Sigmoid colon (tissue), 7 donors: Measurements from ENCODE around the gene LRRC38. TPM values are rescaled to one million over a fixed set of nuclear protein-coding genes. Genes with fewer than 3 reads are reported as not detected.

Experiments used
- DNase-seq: peaks from one replicate; pipeline ENCODE4 v3.0.0-alpha.2; 2019
- H3K27ac ChIP-seq, 4 donors: fragments of 200-600 bp; sonication (generic); one replicate each; pipeline ENCODE4 v1.5.1; 2016 to 2019; ENCODE audit warnings: mild to moderate bottlenecking in 1 of 4
- H3K27me3 ChIP-seq, 3 donors: fragments of 200-600 bp; sonication (generic); one replicate each; pipeline ENCODE4 v1.5.1; 2019; ENCODE audit warnings: mild to moderate bottlenecking in 1 of 3
- H3K36me3 ChIP-seq, 4 donors: fragments of 200-600 bp; sonication (generic); one replicate each; pipeline ENCODE4 v1.5.1; 2016 to 2019
- H3K4me1 ChIP-seq, 4 donors: fragments of 200-600 bp; sonication (generic); one replicate each; pipeline ENCODE4 v1.5.1; 2017 to 2019
- H3K4me3 ChIP-seq, 4 donors: fragments of 200-600 bp; sonication (generic); one replicate each; pipeline ENCODE4 v1.5.1; 2017 to 2019; ENCODE audit warnings: mild to moderate bottlenecking in 2 of 4, moderate library complexity in 1 of 4
- H3K9me3 ChIP-seq, 4 donors: fragments of 200-600 bp in 3 of 4; sonication (generic) in 3 of 4; one replicate each; pipeline versions ENCODE4 v1.5.1 to v1.6.1; 2013 to 2019
- CTCF ChIP-seq, 4 experiments: fragments of 450-650 bp in 3 of 4; fragments of 200-600 bp in 1 of 4; IDR thresholded peaks; one replicate each; pipeline ENCODE4 v1.5.1; 2016 to 2019; ENCODE audit warnings: antibody characterized with exemption in 4 of 4, mild to moderate bottlenecking in 3 of 4, moderate library complexity in 2 of 4
- EP300 ChIP-seq, 4 donors: sonication (generic); formaldehyde crosslinking; IDR thresholded peaks; one replicate each; pipeline ENCODE4 v1.6.1; 2017; ENCODE audit warnings: antibody characterized with exemption in 4 of 4
- POLR2A ChIP-seq, 2 donors: fragments of 450-650 bp; IDR thresholded peaks; one replicate each; pipeline ENCODE4 v1.6.1; 2016; ENCODE audit warnings: antibody characterized with exemption in 2 of 2, mild to moderate bottlenecking in 2 of 2, moderate library complexity in 2 of 2
- POLR2AphosphoS5 ChIP-seq, 4 donors: sonication (generic); formaldehyde crosslinking; IDR thresholded peaks; one replicate each; pipeline ENCODE4 v1.6.1; 2017; ENCODE audit warnings: antibody characterized with exemption in 4 of 4
- WGBS, 2 donors: extraction: QIAGEN DNeasy Blood & Tissue Kit; methylation state at CpG; one replicate each; pipeline ENCODE4 v1.1.7; 2013; 5-methylcytosine and 5-hydroxymethylcytosine counted together
- intact Hi-C: fragments of 100-400 bp; cut with DNase I; formaldehyde crosslinking; loops from one replicate; pipeline ENCODE4 v1.15.1; 2023
- polyA plus RNA-seq, 3 donors: library from polyadenylated mRNA; stranded (reverse); fragments of 200-250 nt; gene quantifications; one replicate each; pipeline ENCODE4 v1.2.3, GENCODE V29; 2013
- total RNA-seq, 4 donors: library from RNA; depleted of rRNA; stranded (reverse); fragments of >200 nt; gene quantifications; one replicate each; pipeline ENCODE4 v1.1.0, GENCODE V29; 2016
- donor health status: healthy with polysubstance abuse.
- donor health status: Bipolar disorder and iron deficiency.
- donor health status: healthy.

The LRRC38 gene
- total and polyA plus RNA-seq, 7 donors, result not detected

GRCh38 chr1:13487957-13488356 lies 25.8 kb downstream of the LRRC38 start:
- Histone ChIP-seq H3K36me3 (no peaks in the 10 kb centered on the region), H3K27me3 (no peaks in the 10 kb centered on the region), H3K4me1 (no peaks in the 10 kb centered on the region), H3K27ac (no peak overlapping the region), H3K4me3 (no peak overlapping the region), H3K9me3 (no peaks in the 10 kb centered on the region)
- no peak for DNase-seq
- intact Hi-C loops, result no loop called here
- 83 to 95% methylated on average over 3 of the region's 3 CpGs for WGBS, 2 donors
- no peak for TF ChIP-seq EP300 (IDR thresholded peaks at IDR 0.05)
- no peak for TF ChIP-seq POLR2A (IDR thresholded peaks at IDR 0.05)

- no peaks in the 10 kb centered on the region for H3K36me3 ChIP-seq
- 57 to 85% methylated on average over 17 of the region's 17 CpGs for WGBS, 2 donors
- TF ChIP-seq CTCF (IDR thresholded peaks at IDR 0.05) (no peak), POLR2A (IDR thresholded peaks at IDR 0.05) (no peak), EP300 (IDR thresholded peaks at IDR 0.05) (no peak), POLR2AphosphoS5 (IDR thresholded peaks at IDR 0.05) (no peak)
- H3K4me1 ChIP-seq, result no peaks in the 10 kb centered on the region
- H3K4me3 ChIP-seq, result no peak overlapping the region
- no peak overlapping the region for H3K27ac ChIP-seq
- no peaks in the 10 kb centered on the region for H3K9me3 ChIP-seq
- intact Hi-C loops, result no loop called here
- no peak for DNase-seq
- no peaks in the 10 kb centered on the region for H3K27me3 ChIP-seq
Measured at GRCh38 chr1:13487143-13487868, 26.5 kb downstream of the LRRC38 start.

GRCh38 chr1:13483946-13484345 lies 29.9 kb downstream of the LRRC38 start:
- WGBS, 2 donors, result 81 to 84% methylated on average over 12 of the region's 12 CpGs
- no peaks in the 10 kb centered on the region for H3K4me1 ChIP-seq
- TF ChIP-seq POLR2AphosphoS5 (IDR thresholded peaks at IDR 0.05), result no peak

GRCh38 chr1:13482600-13482999 lies 31.2 kb downstream of the LRRC38 start:
- no peaks in the 10 kb centered on the region for H3K27me3 ChIP-seq
- no peak overlapping the region for H3K4me3 ChIP-seq
- WGBS, 2 donors, result 55 to 71% methylated on average over 4 of the region's 4 CpGs
- no peak for DNase-seq
- intact Hi-C loops, result no loop called here
- no peaks in the 10 kb centered on the region for H3K36me3 ChIP-seq
- TF ChIP-seq POLR2A (IDR thresholded peaks at IDR 0.05), result no peak
- TF ChIP-seq CTCF (IDR thresholded peaks at IDR 0.05), result no peak
- TF ChIP-seq EP300 (IDR thresholded peaks at IDR 0.05), result no peak
- no peak for TF ChIP-seq POLR2AphosphoS5 (IDR thresholded peaks at IDR 0.05)
- no peaks in the 10 kb centered on the region for H3K4me1 ChIP-seq
- no peak overlapping the region for H3K27ac ChIP-seq
- no peaks in the 10 kb centered on the region for H3K9me3 ChIP-seq

More at GRCh38 chr1:13483946-13484345, 29.9 kb downstream of the LRRC38 start:
- H3K9me3 ChIP-seq, result no peaks in the 10 kb centered on the region
- DNase-seq, result no peak
- intact Hi-C loops, result no loop called here
- H3K36me3 ChIP-seq, result no peaks in the 10 kb centered on the region
- no peak overlapping the region for H3K4me3 ChIP-seq
- no peak overlapping the region for H3K27ac ChIP-seq
- H3K27me3 ChIP-seq, result no peaks in the 10 kb centered on the region

- Histone ChIP-seq H3K36me3 (no peaks in the 10 kb centered on the region), H3K4me3 (no peak overlapping the region), H3K27ac (no peak overlapping the region), H3K4me1 (no peaks in the 10 kb centered on the region), H3K27me3 (no peaks in the 10 kb centered on the region), H3K9me3 (peaks cover 0 to 5% (median 0%) of the 10 kb centered on the region in 4 donors)
- WGBS, 2 donors, result 72 to 74% methylated on average over 11 of the region's 11 CpGs
- DNase-seq, result no peak
- intact Hi-C loops, result no loop called here
- TF ChIP-seq EP300 (IDR thresholded peaks at IDR 0.05), result no peak
- no peak for TF ChIP-seq POLR2A (IDR thresholded peaks at IDR 0.05)
- TF ChIP-seq CTCF (IDR thresholded peaks at IDR 0.05), result no peak
- no peak for TF ChIP-seq POLR2AphosphoS5 (IDR thresholded peaks at IDR 0.05)
Measured at GRCh38 chr1:13479171-13479856, 34.5 kb downstream of the LRRC38 start.
